Measurements from ENCODE around the gene CEMP1.

- TF ChIP-seq CTCF (IDR thresholded peaks at IDR 0.05) (no peak), EZH2phosphoT487 (IDR thresholded peaks at IDR 0.05) (no peak)
Measured at GRCh38 chr16:2501946-2502895, 29.0 kb downstream of the CEMP1 start.

All from neural progenitor cell (in vitro differentiated cells).